Testis (tissue), 3 donors: ENCODE results near the gene SLC16A3. TPM values are rescaled to one million over a fixed set of nuclear protein-coding genes. Genes with fewer than 3 reads are reported as not detected.

Source experiments
- DNase-seq: peaks from one replicate; pipeline ENCODE4 v3.0.0-alpha.2; 2019
- H3K27ac ChIP-seq, 2 donors: fragments of 200-600 bp; sonication (generic); one replicate each; pipeline ENCODE4 v1.5.1; 2019
- H3K27me3 ChIP-seq: fragments of 200-600 bp; sonication (generic); one replicate; pipeline ENCODE4 v1.5.1; 2019
- H3K36me3 ChIP-seq: fragments of 200-600 bp; sonication (generic); one replicate; pipeline ENCODE4 v1.5.1; 2017; ENCODE audit warnings: low read depth; ENCODE audit errors: missing control alignments
- H3K4me1 ChIP-seq: fragments of 200-600 bp; sonication (generic); one replicate; pipeline ENCODE4 v1.5.1; 2019
- H3K4me3 ChIP-seq, 2 donors: fragments of 200-600 bp; sonication (generic); one replicate each; pipeline ENCODE4 v1.5.1; 2017 to 2019
- H3K9me3 ChIP-seq: fragments of 200-600 bp; sonication (generic); one replicate; pipeline ENCODE4 v1.5.1; 2017
- POLR2A ChIP-seq: fragments of 450-650 bp; IDR thresholded peaks from one replicate; pipeline ENCODE4 v1.6.1; 2017; ENCODE audit warnings: antibody characterized with exemption, mild to moderate bottlenecking, moderate library complexity
- WGBS, 2 donors: methylation state at CpG; one replicate each; pipeline ENCODE4 v1.1.5; 2018; 5-methylcytosine and 5-hydroxymethylcytosine counted together
- intact Hi-C: fragments of 100-400 bp; cut with DNase I; formaldehyde crosslinking; loops from one replicate; pipeline ENCODE4 v1.15.1; 2023; ENCODE audit warnings: low total_unique reads
- polyA plus RNA-seq: library from polyadenylated mRNA; stranded (reverse); fragments of 350-450 nt; fragmentation: Illumina TruSeq; extraction: RNeasy Lipid Tissue Mini Kit (QIAGEN cat#74804); gene quantifications from one replicate; pipeline ENCODE4 v1.2.3, GENCODE V29; 2014; ENCODE audit warnings: low read depth, low replicate concordance; ENCODE audit not compliant: insufficient read depth
- total RNA-seq, 2 donors: library from RNA; depleted of rRNA; stranded (reverse); fragments of >200 nt; gene quantifications; one replicate each; pipeline ENCODE4 v1.2.3, GENCODE V29; 2016
- TF ChIP-seq, protein P1 (sequence below), 3 experiments: fragments of 450-650 bp in 2 of 3; fragments of 200-600 bp in 1 of 3; sonication (generic) in 1 of 3; IDR thresholded peaks; one replicate each; pipeline ENCODE4 v1.5.1; 2016 to 2019; ENCODE audit warnings: antibody characterized with exemption in 3 of 3, mild to moderate bottlenecking in 2 of 3, moderate library complexity in 1 of 3

Gene SLC16A3
- total and polyA plus RNA-seq, 3 donors from 2014 or later = 67.7 to 71.4 (median 70.6) TPM

DNA sequence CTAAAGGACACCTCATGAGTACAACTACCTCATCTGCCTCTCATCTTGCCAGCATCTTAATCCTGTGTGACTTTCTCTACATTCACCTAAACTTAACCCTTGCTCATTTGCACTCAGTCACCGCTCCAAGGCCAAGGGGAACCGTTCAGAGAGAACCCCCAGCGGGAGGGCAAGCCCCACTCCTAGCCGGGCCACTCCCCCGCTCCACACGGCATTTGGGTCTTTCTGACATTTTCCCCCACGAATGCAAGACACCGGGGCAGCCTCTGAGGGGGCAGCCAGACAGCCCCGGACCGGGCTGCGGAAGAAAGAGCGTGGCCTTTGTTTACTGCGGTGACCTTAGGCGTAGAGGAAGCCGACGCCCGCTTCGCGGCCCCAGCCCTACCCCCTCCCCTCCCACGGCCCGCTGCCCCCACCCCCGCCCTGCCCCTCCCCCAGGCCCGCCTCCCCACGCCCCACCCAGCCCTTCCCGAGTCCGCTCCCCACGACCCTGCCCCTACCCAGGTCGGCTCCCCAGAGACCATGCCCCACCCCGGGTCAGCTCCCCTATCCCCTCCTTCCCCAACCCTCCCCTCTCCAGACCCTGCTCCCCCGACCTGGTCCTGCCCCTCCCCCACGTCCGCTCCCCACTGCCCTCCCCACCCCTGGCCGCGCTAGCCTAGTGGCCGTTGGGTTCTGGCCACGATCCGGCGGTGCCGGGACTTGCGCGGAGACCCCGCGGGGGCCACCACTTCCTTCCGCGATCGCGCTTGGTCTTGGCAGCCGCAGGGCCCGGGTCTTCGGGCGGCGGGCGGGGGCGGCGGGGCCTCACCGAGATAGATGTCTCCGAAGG lies 43.9 kb downstream of the SLC16A3 start:
- peak overlapping the region; percentile 91 to 99 for H3K4me3 ChIP-seq
- 0 to 1% methylated on average over 26 to 54 of the region's 57 CpGs for WGBS, 2 donors
- H3K4me1 ChIP-seq = peaks cover 41% of the 10 kb centered on the region
- no peaks in the 10 kb centered on the region for H3K9me3 ChIP-seq
- peak overlapping the region; percentile 95 to 100 for H3K27ac ChIP-seq
- intact Hi-C loops = no loop called here
- no peaks in the 10 kb centered on the region for H3K27me3 ChIP-seq
- DNase-seq = peak; percentile 54
- no peaks in the 10 kb centered on the region for H3K36me3 ChIP-seq
- no peak for TF ChIP-seq POLR2A
- TF ChIP-seq, protein P1, sequence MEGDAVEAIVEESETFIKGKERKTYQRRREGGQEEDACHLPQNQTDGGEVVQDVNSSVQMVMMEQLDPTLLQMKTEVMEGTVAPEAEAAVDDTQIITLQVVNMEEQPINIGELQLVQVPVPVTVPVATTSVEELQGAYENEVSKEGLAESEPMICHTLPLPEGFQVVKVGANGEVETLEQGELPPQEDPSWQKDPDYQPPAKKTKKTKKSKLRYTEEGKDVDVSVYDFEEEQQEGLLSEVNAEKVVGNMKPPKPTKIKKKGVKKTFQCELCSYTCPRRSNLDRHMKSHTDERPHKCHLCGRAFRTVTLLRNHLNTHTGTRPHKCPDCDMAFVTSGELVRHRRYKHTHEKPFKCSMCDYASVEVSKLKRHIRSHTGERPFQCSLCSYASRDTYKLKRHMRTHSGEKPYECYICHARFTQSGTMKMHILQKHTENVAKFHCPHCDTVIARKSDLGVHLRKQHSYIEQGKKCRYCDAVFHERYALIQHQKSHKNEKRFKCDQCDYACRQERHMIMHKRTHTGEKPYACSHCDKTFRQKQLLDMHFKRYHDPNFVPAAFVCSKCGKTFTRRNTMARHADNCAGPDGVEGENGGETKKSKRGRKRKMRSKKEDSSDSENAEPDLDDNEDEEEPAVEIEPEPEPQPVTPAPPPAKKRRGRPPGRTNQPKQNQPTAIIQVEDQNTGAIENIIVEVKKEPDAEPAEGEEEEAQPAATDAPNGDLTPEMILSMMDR (IDR thresholded peaks at IDR 0.05) = no peak

DNA sequence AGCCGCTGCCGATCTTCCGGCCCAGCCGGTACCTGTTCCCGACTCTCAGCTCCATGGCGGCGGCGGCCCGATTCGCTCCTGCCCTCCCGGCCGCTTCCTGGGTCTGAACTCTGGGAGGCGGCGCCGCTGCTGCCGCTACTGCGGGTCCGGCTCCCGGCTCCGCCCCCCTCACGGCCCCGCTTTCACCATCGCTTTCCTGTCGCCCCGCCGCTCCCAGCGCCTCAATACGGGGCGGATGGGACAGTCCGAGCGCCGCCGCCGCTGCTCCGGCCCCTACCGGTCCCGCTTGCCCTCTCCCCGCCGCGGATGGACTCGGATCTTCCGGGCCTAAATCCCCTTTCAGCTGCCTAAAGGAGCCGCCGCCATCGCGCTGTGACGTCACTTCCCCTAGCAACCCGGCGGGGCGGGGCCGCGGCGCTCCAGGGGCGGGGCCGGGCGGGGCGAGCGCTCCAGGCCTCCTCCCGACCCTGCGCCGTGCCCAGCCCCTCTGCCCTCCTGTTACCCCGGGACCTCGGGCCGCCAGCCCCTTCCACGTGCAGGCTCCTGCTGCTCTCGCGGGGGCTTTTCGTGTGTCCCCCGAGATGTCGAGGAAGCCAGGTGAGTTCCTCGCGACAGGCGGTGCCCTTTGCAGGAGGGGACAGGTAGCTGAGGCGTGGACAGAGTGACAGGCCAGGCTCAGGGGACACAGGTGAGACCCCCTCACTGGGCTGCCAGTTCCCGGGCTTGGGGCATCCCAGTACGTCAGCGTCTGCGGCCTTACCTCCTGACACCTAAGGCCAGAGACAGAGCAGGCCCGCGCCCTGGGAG lies 44.7 kb downstream of the SLC16A3 start, which contains the start of gene CSNK1D:
Gene CSNK1D (minus strand): TSS at position 374 of the 807 bp plus-strand sequence. CDS start 319 bp downstream, at position 55.
- TF ChIP-seq POLR2A = peak; percentile 79
- TF ChIP-seq, protein P1 (IDR thresholded peaks at IDR 0.05) = no peak

DNA sequence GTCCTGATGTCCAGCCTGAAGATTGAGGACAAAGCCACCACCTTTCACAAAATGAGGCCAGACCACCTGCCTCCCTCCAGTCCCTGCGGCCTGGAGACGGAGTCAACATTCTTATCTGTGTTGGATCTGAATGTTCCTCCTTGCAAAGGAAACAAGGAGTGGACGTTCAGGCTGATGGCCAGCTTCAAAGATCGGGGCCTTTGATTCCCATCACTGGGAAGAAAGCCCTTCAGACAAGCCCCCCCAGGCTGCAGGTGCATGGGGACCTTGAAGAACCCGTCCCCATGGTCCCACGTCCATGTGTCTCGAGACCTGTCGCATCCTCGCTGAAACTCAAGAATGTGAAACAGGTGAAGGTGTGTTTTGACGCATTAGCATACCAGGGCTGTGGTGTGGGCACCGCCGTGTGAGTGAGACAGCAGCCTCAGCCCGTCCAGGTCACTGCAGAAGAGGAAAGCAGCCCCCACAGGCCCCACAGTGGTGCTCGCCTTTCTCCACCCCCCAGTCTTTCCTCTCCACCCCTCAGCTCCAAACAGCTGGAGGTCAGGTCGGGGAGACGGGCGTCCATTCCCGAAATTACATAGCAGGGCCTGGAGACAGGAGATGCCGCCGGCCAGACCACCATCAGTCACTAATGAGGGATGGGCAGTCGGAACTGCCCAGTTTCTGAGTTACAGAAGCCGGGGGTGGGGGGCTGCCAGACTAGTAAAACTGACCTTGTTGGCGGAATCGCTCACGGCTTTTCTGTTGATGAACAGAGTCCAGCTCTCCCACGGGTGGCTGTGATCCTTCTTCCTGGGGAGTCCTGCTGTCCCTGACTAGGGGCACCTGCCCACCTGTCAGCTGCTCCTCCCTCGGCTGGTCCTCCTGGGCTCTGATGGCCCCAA lies 45.5 kb downstream of the SLC16A3 start:
- peak overlapping the region in 1 of 2 donors; percentile 95 for H3K27ac ChIP-seq
- WGBS, 2 donors = 65 to 78% methylated on average over 22 to 27 of the region's 27 CpGs
- TF ChIP-seq, protein P1 (IDR thresholded peaks at IDR 0.05) = no peak
- no peak for TF ChIP-seq POLR2A
- no peaks in the 10 kb centered on the region for H3K9me3 ChIP-seq
- intact Hi-C loops = no loop called here
- no peaks in the 10 kb centered on the region for H3K36me3 ChIP-seq
- no peak for DNase-seq
- no peaks in the 10 kb centered on the region for H3K27me3 ChIP-seq
- H3K4me1 ChIP-seq = peaks cover 26% of the 10 kb centered on the region
- H3K4me3 ChIP-seq = peak overlapping the region; percentile 91 to 99

More for the DNA sequence above, 44.7 kb downstream of the SLC16A3 start, which contains the start of gene CSNK1D:
- peak; percentile 96 for DNase-seq
- Histone ChIP-seq H3K27ac (peak within 1 kb of the TSS; percentile 95 to 100), H3K9me3 (no peaks in the 10 kb centered on the region), H3K27me3 (no peaks in the 10 kb centered on the region), H3K4me3 (peak within 1 kb of the TSS; percentile 91 to 99), H3K36me3 (no peaks in the 10 kb centered on the region), H3K4me1 (peaks cover 33% of the 10 kb centered on the region)
- WGBS, 2 donors = 3% methylated on average over 76 of the region's 80 CpGs; no CpG with 5 or more reads in 1 of the 2 donors
- intact Hi-C loops = no loop called here

DNA sequence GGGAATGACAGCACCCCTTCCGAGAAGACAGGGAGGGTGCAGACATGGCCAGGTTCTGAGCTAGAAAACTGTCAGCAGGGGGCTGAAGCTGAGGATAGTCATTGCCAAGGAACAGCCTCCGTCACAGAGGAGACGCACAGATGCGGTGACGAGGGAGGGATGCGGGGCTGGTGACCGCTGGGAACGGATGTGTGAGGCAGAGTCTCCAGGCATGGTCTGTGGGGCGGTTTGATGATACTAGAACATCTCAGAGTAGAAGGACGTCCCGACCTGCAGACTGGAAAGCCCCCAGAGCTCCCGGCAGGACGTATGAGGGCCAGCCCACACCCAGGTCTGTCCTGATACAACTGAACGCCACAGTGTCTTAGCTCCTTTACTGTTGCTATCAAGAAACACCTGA lies 46.5 kb downstream of the SLC16A3 start:
- 94 to 95% methylated on average over 14 of the region's 14 CpGs for WGBS, 2 donors
- no peak overlapping the region for H3K4me3 ChIP-seq
- peaks cover 19% of the 10 kb centered on the region for H3K4me1 ChIP-seq
- no peaks in the 10 kb centered on the region for H3K27me3 ChIP-seq
- DNase-seq = no peak
- no peak for TF ChIP-seq POLR2A
- TF ChIP-seq, protein P1 (IDR thresholded peaks at IDR 0.05) = no peak
- H3K9me3 ChIP-seq = no peaks in the 10 kb centered on the region
- intact Hi-C loops = no loop called here
- H3K36me3 ChIP-seq = no peaks in the 10 kb centered on the region
- H3K27ac ChIP-seq = no peak overlapping the region
